BJ (cell line): ENCODE measurements around the gene RPS21. TPM values are rescaled to one million over a fixed set of nuclear protein-coding genes. Genes with fewer than 3 reads are reported as not detected.

ENCODE experiments used
- CTCF ChIA-PET: fragments of 350-600 bp; formaldehyde crosslinking; extraction: SDS; loops from one replicate; lab custom pipeline; 2021; ENCODE audit warnings: antibody characterized with exemption, inconsistent platforms; lab: Yijun Ruan, JAX
- POLR2A ChIA-PET: fragments of 300-600 bp; sonication (Branson Sonifier 250); formaldehyde crosslinking; extraction: SDS; loops from one replicate; lab custom pipeline; 2021; ENCODE audit warnings: antibody characterized with exemption; lab: Charles Lee
- DNase-seq: peaks from one replicate; pipeline ENCODE4 v3.0.0-alpha.2; 2011; ENCODE audit warnings: low read depth
- H3K27me3 ChIP-seq: 2 replicates; pipeline ENCODE4 v1.6.0; 2011; ENCODE audit warnings: low read length; ENCODE audit not compliant: control insufficient read depth, insufficient read depth
- H3K36me3 ChIP-seq: 2 replicates; pipeline ENCODE4 v1.5.1; 2011; ENCODE audit warnings: low read length; ENCODE audit not compliant: control insufficient read depth, insufficient read depth
- H3K4me3 ChIP-seq: 2 replicates; pipeline ENCODE4 v1.5.1; 2011; ENCODE audit warnings: low read depth, mild to moderate bottlenecking, control low read depth, low read length
- CTCF ChIP-seq: IDR thresholded peaks from 2 replicates; pipeline ENCODE4 v1.5.1; 2011; ENCODE audit warnings: low read depth, mild to moderate bottlenecking, control low read depth, inconsistent platforms, low read length, moderate library complexity; ENCODE audit not compliant: insufficient read depth
- polyA plus RNA-seq: library from polyadenylated mRNA; depleted of rRNA; stranded (reverse); fragments of >200 nt; gene quantifications from 2 replicates; pipeline ENCODE4 v1.2.3, GENCODE V29; 2011

RPS21 gene
- polyA plus RNA-seq, 1 experiment, result 3,818 TPM

- no peak for DNase-seq
- POLR2A ChIA-PET, result no interaction called here
- CTCF ChIA-PET, result no interaction called here
- H3K4me3 ChIP-seq, result no peak overlapping the region
- no peaks in the 10 kb centered on the region for H3K36me3 ChIP-seq
- H3K27me3 ChIP-seq, result peaks cover 5% of the 10 kb centered on the region; the same call in 1 of the 2 replicates
- no peak for TF ChIP-seq CTCF
These were observed 39.8 kb downstream of the RPS21 start for GRCh38 chr20:62426699-62427131.

- H3K36me3 ChIP-seq, result no peaks in the 10 kb centered on the region
- DNase-seq, result no peak
- no peak for TF ChIP-seq CTCF
- H3K4me3 ChIP-seq, result no peak within 1 kb of the TSS
- peaks cover 8% of the 10 kb centered on the region for H3K27me3 ChIP-seq
- ChIA-PET CTCF (no interaction called here), POLR2A (no interaction called here)
These were observed 40.5 kb downstream of the RPS21 start, which contains the start of gene RBBP8NL for GRCh38 chr20:62427172-62428001. Gene RBBP8NL, minus strand, starts transcription at chr20:62427539. Its CDS starts 7,892 bp downstream, at chr20:62419647.

- no peaks in the 10 kb centered on the region for H3K36me3 ChIP-seq
- no peak for TF ChIP-seq CTCF
- POLR2A ChIA-PET, result no interaction called here
- CTCF ChIA-PET, result no interaction called here
- H3K27me3 ChIP-seq, result peaks cover 8% of the 10 kb centered on the region
- no peak for DNase-seq
- H3K4me3 ChIP-seq, result no peak overlapping the region
These were observed 41.1 kb downstream of the RPS21 start for GRCh38 chr20:62428002-62428372.

GRCh38 chr20:62428396-62429295, 41.7 kb downstream of the RPS21 start:
- CTCF ChIA-PET, result no interaction called here
- TF ChIP-seq CTCF, result no peak
- H3K27me3 ChIP-seq, result peaks cover 10% of the 10 kb centered on the region
- H3K36me3 ChIP-seq, result no peaks in the 10 kb centered on the region
- POLR2A ChIA-PET, result no interaction called here
- H3K4me3 ChIP-seq, result no peak overlapping the region
- DNase-seq, result no peak
